ENCODE measurements around the gene NTF4. TPM values are rescaled to one million over a fixed set of nuclear protein-coding genes. Genes with fewer than 3 reads are reported as not detected.
A peak's percentile ranks its signal among the peaks of the same experiment; 100 is the strongest.

NTF4 gene
- total and polyA plus RNA-seq, 2 of the 8 experiments (the other 6 are each of a cell fraction or from before 2014, with no cell fraction given) = 3.1 to 6.5 TPM

GRCh38 chr19:49017666-49018351 is 46.8 kb downstream of the NTF4 start:
- Histone ChIP-seq H3K9ac (replicated peaks in 1 of 4; ENCODE audit: extremely low read depth in 1 of 4, low read depth in 3 of 4, low read length in 3 of 4) (no peak overlapping the region), H4K5ac (ENCODE audit: insufficient read length, low read depth, low read length) (no peak overlapping the region), H3K79me2 (ENCODE audit: control insufficient read depth in 1 of 2, insufficient read depth in 2 of 2, low read length in 2 of 2) (no peaks in the 10 kb centered on the region), H3K4ac (replicated peaks; ENCODE audit: insufficient read length, low read depth, low read length) (no peak overlapping the region), H2BK120ac (replicated peaks; ENCODE audit: low read depth, low read length) (no peak overlapping the region), H3K23me2 (ENCODE audit: low read depth, low read length) (peaks cover 6% of the 10 kb centered on the region; the same call in 1 of the 2 replicates), H3K79me1 (ENCODE audit: low read depth, low read length) (no peaks in the 10 kb centered on the region), H3K18ac (ENCODE audit: extremely low read depth, low read length) (no peak overlapping the region; the same call in 1 of the 2 replicates), H2BK20ac (ENCODE audit: low read length) (no peak overlapping the region), H4K91ac (replicated peaks; ENCODE audit: insufficient read length, low read length) (no peak overlapping the region), H3K36me3 (ENCODE audit: control insufficient read depth in 2 of 4, insufficient read depth in 4 of 4, low read length in 3 of 4) (peaks cover 5 to 19% (median 10%) of the 10 kb centered on the region in 4 experiments; a peak in 7 of 8 replicates), H3K9me3 (ENCODE audit: insufficient read depth in 2 of 2, low read depth in 1 of 2, low read length in 1 of 2) (no peaks in the 10 kb centered on the region), H3K4me3 (ENCODE audit: extremely low read depth in 1 of 4, insufficient read depth in 2 of 4, low read depth in 3 of 4, low read length in 4 of 4) (peak overlapping the region; percentile 27 to 68 (median 40)), H2AFZ (ENCODE audit: low read length) (no peak overlapping the region), H3K4me1 (replicated peaks in 1 of 4; ENCODE audit: control insufficient read depth in 3 of 4, insufficient read depth in 4 of 4, low read length in 3 of 4) (peaks cover 0 to 17% (median 8%) of the 10 kb centered on the region in 4 experiments; a peak in 5 of 7 replicates), H3K27me3 (replicated peaks in 1 of 4; ENCODE audit: control insufficient read depth in 3 of 4, extremely low read depth in 1 of 4, insufficient read depth in 3 of 4, low read length in 3 of 4) (peaks cover 0 to 15% (median 12%) of the 10 kb centered on the region in 4 experiments; a peak in 6 of 7 replicates), H2BK15ac (ENCODE audit: low read length) (no peak overlapping the region), H3K23ac (ENCODE audit: insufficient read length) (no peak overlapping the region), H3K56ac (replicated peaks; ENCODE audit: insufficient read length, low read depth, low read length) (no peak overlapping the region), H4K20me1 (replicated peaks in 1 of 2; ENCODE audit: control insufficient read depth in 1 of 2, insufficient read depth in 2 of 2, low read length in 2 of 2) (peaks cover 0 to 2% of the 10 kb centered on the region in 2 experiments), H3K4me2 (ENCODE audit: insufficient read depth in 1 of 2, low read depth in 2 of 2, low read length in 2 of 2) (peak overlapping the region; percentile 78 to 82), H3K14ac (ENCODE audit: insufficient read length) (no peak overlapping the region), H4K8ac (ENCODE audit: extremely low read depth, insufficient read depth, low read length) (no peak overlapping the region), H2AK5ac (ENCODE audit: low read depth, low read length) (no peak overlapping the region), H2BK5ac (ENCODE audit: low read depth, low read length) (no peak overlapping the region), H2BK12ac (ENCODE audit: low read depth, low read length) (no peak overlapping the region), H3K27ac (ENCODE audit: low read depth, low read length) (no peak overlapping the region)
- DNase-seq (ENCODE audit: low read depth in 1 of 2, low spot score in 2 of 2) = peak in 1 of 2 experiments; percentile 78
- TF ChIP-seq E2F6 (IDR thresholded peaks at IDR 0.05) (peak; percentile 64), SP2 (IDR thresholded peaks at IDR 0.05; ENCODE audit: low read length) (no peak), KDM4A (IDR thresholded peaks at IDR 0.05; ENCODE audit: low read depth, low read length, severe bottlenecking) (peak; percentile 65), CREB1 (IDR thresholded peaks at IDR 0.05) (peak; percentile 85), GTF2F1 (IDR thresholded peaks at IDR 0.05; ENCODE audit: borderline replicate concordance, low read depth, low read length) (no peak), CTCF (IDR thresholded peaks at IDR 0.05; ENCODE audit: control extremely low read depth in 1 of 3, insufficient read depth in 1 of 3, low read depth in 1 of 3, low read length in 3 of 3) (peak; percentile 8 to 35 (median 32)), MAX (IDR thresholded peaks at IDR 0.05) (peak; percentile 56; the same call in 1 of the 2 replicates), NRF1 (IDR thresholded peaks at IDR 0.05; ENCODE audit: low read depth, low read length) (no peak)
- POLR2A ChIA-PET (ENCODE audit: partially characterized antibody) = interaction anchor here (0.6 to 1.5 kb wide), 6 partner anchors 8 to 51 kb away, joined by 3 to 4 read pairs (median 3); partner anchors contain the start of gene RUVBL2
- WGBS, 2 experiments (ENCODE audit: extremely low coverage in 1 of 2, insufficient coverage in 1 of 2, insufficient read length in 1 of 2, insufficient replicate concordance in 2 of 2, low coverage in 1 of 2, low lambda C conversion rate in 2 of 2, missing lambda C conversion rate in 1 of 2) = 8% methylated on average over 38 of the region's 62 CpGs; no CpG with 5 or more reads in 1 of the 2 experiments
- no peak for FAIRE-seq
- CTCF ChIA-PET (ENCODE audit: partially characterized antibody) = interaction anchor here (0.7 to 8.1 kb wide), 6 partner anchors 9 to 229 kb away, joined by 3 to 46 read pairs (median 4); no protein-coding TSS in a partner anchor

Data from H1 (cell line).